Neural cell (in vitro differentiated cells): ENCODE measurements around the gene ANAPC1. TPM values are rescaled to one million over a fixed set of nuclear protein-coding genes. Genes with fewer than 3 reads are reported as not detected.
A peak's percentile ranks its signal among the peaks of the same experiment; 100 is the strongest.

Experiments used
- H2AFZ ChIP-seq: fragments of 200-600, 300-800 bp; sonication (generic), shearing (Covaris generic); 2 replicates; pipeline ENCODE4 v1.6.0; 2014; ENCODE audit warnings: low read depth, mild to moderate bottlenecking, antibody characterized with exemption, low read length, moderate library complexity
- H3F3A ChIP-seq: fragments of 200-600 bp; shearing (Covaris generic); 2 replicates; pipeline ENCODE4 v1.6.1; 2016; ENCODE audit warnings: mild to moderate bottlenecking, moderate library complexity, mixed read lengths, antibody characterized with exemption, low read length; ENCODE audit not compliant: insufficient read depth, poor library complexity, severe bottlenecking
- H3K27ac ChIP-seq: fragments of 200-600, 300-800 bp; sonication (generic), shearing (Covaris generic); 2 replicates; pipeline ENCODE4 v1.5.1; 2014; ENCODE audit warnings: mild to moderate bottlenecking, low read length, moderate library complexity
- H3K27me3 ChIP-seq: fragments of 300-800, 200-600 bp; sonication (generic), shearing (Covaris generic); 2 replicates; pipeline ENCODE4 v1.6.0; 2014; ENCODE audit warnings: mild to moderate bottlenecking, low read depth, low read length, moderate library complexity; ENCODE audit not compliant: insufficient read depth
- H3K36me3 ChIP-seq: fragments of 300-800, 200-600 bp; sonication (generic), shearing (Covaris generic); 2 replicates; pipeline ENCODE4 v1.5.1; 2014; ENCODE audit warnings: mild to moderate bottlenecking, antibody characterized with exemption, low read length, moderate library complexity; ENCODE audit not compliant: insufficient read depth
- H3K4me2 ChIP-seq: fragments of 300-800, 200-600 bp; sonication (generic), shearing (Covaris generic); 2 replicates; pipeline ENCODE4 v1.6.0; 2014; ENCODE audit warnings: mild to moderate bottlenecking, low read length
- H3K4me3 ChIP-seq: fragments of 300-800, 200-600 bp; sonication (generic), shearing (Covaris generic); 2 replicates; pipeline ENCODE4 v1.5.1; 2014; ENCODE audit warnings: mild to moderate bottlenecking, low read length, moderate library complexity
- H3K79me2 ChIP-seq: fragments of 200-600 bp; shearing (Covaris generic); replicated peaks from 2 replicates; pipeline ENCODE4 v1.6.0; 2014; ENCODE audit warnings: mild to moderate bottlenecking, low read length, moderate library complexity; ENCODE audit not compliant: insufficient read depth
- H3K9ac ChIP-seq: fragments of 300-800, 200-600 bp; sonication (generic), shearing (Covaris generic); 2 replicates; pipeline ENCODE4 v1.6.1; 2016; ENCODE audit warnings: mild to moderate bottlenecking, low read length, mixed read lengths
- H3K9me2 ChIP-seq: fragments of 200-600 bp; shearing (Covaris generic); 2 replicates; pipeline ENCODE4 v1.6.1; 2016; ENCODE audit warnings: mild to moderate bottlenecking, low read length, mixed read lengths; ENCODE audit not compliant: insufficient read depth
- H3K9me3 ChIP-seq: fragments of 200-600, 300-800 bp; sonication (generic), shearing (Covaris generic); 2 replicates; pipeline ENCODE4 v1.6.1; 2016; ENCODE audit warnings: mild to moderate bottlenecking, mixed run types, low read length, moderate library complexity, mixed read lengths
- H4K20me1 ChIP-seq: fragments of 200-600 bp; shearing (Covaris generic); 2 replicates; pipeline ENCODE4 v1.6.1; 2016; ENCODE audit warnings: mild to moderate bottlenecking, mixed run types; ENCODE audit not compliant: insufficient read depth
- CTCF ChIP-seq: fragments of 450-650 bp; IDR thresholded peaks from 2 replicates; pipeline ENCODE4 v1.5.1; 2014; ENCODE audit warnings: antibody characterized with exemption, mild to moderate bottlenecking, moderate library complexity; ENCODE audit not compliant: poor library complexity, severe bottlenecking
- EP300 ChIP-seq: fragments of 450-650 bp; conservative IDR thresholded peaks from 2 replicates; pipeline ENCODE4 v1.6.1; 2014; ENCODE audit warnings: antibody characterized with exemption, mild to moderate bottlenecking, moderate library complexity; ENCODE audit not compliant: poor library complexity, severe bottlenecking
- EZH2 ChIP-seq: fragments of 200-600, 300-800 bp; shearing (Covaris generic), sonication (generic); IDR thresholded peaks from 2 replicates; pipeline ENCODE4 v1.6.1; 2014; ENCODE audit warnings: antibody characterized with exemption, low read length, borderline replicate concordance, mild to moderate bottlenecking; ENCODE audit not compliant: insufficient read depth, poor library complexity, severe bottlenecking
- MXI1 ChIP-seq: fragments of 450-650 bp; conservative IDR thresholded peaks from 2 replicates; pipeline ENCODE4 v1.6.1; 2014; ENCODE audit warnings: antibody characterized with exemption, mild to moderate bottlenecking; ENCODE audit not compliant: poor library complexity, severe bottlenecking
- POLR2AphosphoS5 ChIP-seq: IDR thresholded peaks from 2 replicates; pipeline ENCODE4 v1.6.1; 2012
- RAD21 ChIP-seq: fragments of 450-650 bp; conservative IDR thresholded peaks from 2 replicates; pipeline ENCODE4 v1.6.1; 2014; ENCODE audit warnings: antibody characterized with exemption, mild to moderate bottlenecking, moderate library complexity
- REST ChIP-seq: IDR thresholded peaks from 2 replicates; pipeline ENCODE4 v1.6.1; 2012; ENCODE audit warnings: borderline replicate concordance
- SMC3 ChIP-seq: fragments of 450-650 bp; conservative IDR thresholded peaks from 2 replicates; pipeline ENCODE4 v1.6.1; 2014; ENCODE audit warnings: antibody characterized with exemption, mild to moderate bottlenecking, moderate library complexity; ENCODE audit not compliant: poor library complexity
- TAF1 ChIP-seq: IDR thresholded peaks from 2 replicates; pipeline ENCODE4 v1.6.1; 2012; ENCODE audit warnings: low read depth
- polyA plus RNA-seq: library from polyadenylated mRNA; depleted of rRNA; stranded (reverse); fragments of >200 nt; gene quantifications from 2 replicates; pipeline ENCODE4 v1.2.3, GENCODE V29; 2014

The ANAPC1 gene
- polyA plus RNA-seq, 1 donor from 2014 or later, result 13.8 TPM

- Histone ChIP-seq H3K36me3 (no peaks in the 10 kb centered on the region), H3K27me3 (peaks cover 22% of the 10 kb centered on the region), H4K20me1 (no peaks in the 10 kb centered on the region), H3K9me3 (no peaks in the 10 kb centered on the region), H3K4me2 (no peak overlapping the region), H3K4me3 (no peak overlapping the region), H3K9ac (no peak overlapping the region), H3K9me2 (no peaks in the 10 kb centered on the region), H3F3A (no peaks in the 10 kb centered on the region), H3K79me2 (no peaks in the 10 kb centered on the region), H3K27ac (no peak overlapping the region), H2AFZ (no peak overlapping the region)
- TF ChIP-seq SMC3 (no peak), TAF1 (no peak), EP300 (no peak), RAD21 (no peak), EZH2 (no peak), MXI1 (no peak), CTCF (no peak), REST (no peak), POLR2AphosphoS5 (no peak)
These were observed 19.5 kb upstream of the ANAPC1 start for GRCh38 chr2:111903516-111903915.

- Histone ChIP-seq H3K27ac (no peak overlapping the region), H3K36me3 (no peaks in the 10 kb centered on the region), H3K9me2 (no peaks in the 10 kb centered on the region), H3K9me3 (no peaks in the 10 kb centered on the region), H3K9ac (no peak overlapping the region), H2AFZ (no peak overlapping the region), H3F3A (no peaks in the 10 kb centered on the region), H3K4me2 (no peak overlapping the region), H4K20me1 (no peaks in the 10 kb centered on the region), H3K4me3 (no peak overlapping the region), H3K27me3 (peaks cover 36% of the 10 kb centered on the region), H3K79me2 (no peaks in the 10 kb centered on the region)
- TF ChIP-seq POLR2AphosphoS5 (no peak), TAF1 (no peak), CTCF (peak; percentile 36)
These were observed 16.9 kb upstream of the ANAPC1 start for GRCh38 chr2:111900859-111901258.
